Left cardiac atrium (tissue), 4 donors: ENCODE results near the gene LONP1. TPM values are rescaled to one million over a fixed set of nuclear protein-coding genes. Genes with fewer than 3 reads are reported as not detected.

Experiments used
- ATAC-seq, 2 donors: fragments of 200-7000 bp; cut with Tn5 transposase; one replicate each; pipeline ENCODE4 v1.9.1; 2020; ENCODE audit warnings: mild to moderate bottlenecking in 2 of 2, moderate library complexity in 2 of 2
- DNase-seq: peaks from one replicate; pipeline ENCODE4 v3.0.0-alpha.2; 2020
- intact Hi-C, 2 donors: fragments of 100-400 bp; cut with DNase I; formaldehyde crosslinking; loops; one replicate each; pipeline versions ENCODE4 v1.14.1 to v1.15.1; 2022 to 2023
- total RNA-seq, 2 donors: library from RNA; stranded (reverse); fragmentation: NEBNext Ultra II Directional; extraction: Animal tissue kit (Norgen Biotek cat#: 25700); gene quantifications; one replicate each; pipeline ENCODE4 v1.2.1, GENCODE V29; 2021
- donor health status: DM: no; HTN: yes; CAD: no.
- donor health status: DM: no; HTN: yes; CAD: no; lungs with severe emphysema.
- donor health status: DM: yes; HTN: yes; CAD: no.
- donor health status: Dilated cardiomyopathy.

LONP1 gene
- total RNA-seq, 2 donors from 2014 or later: 51.4 to 57.1 TPM

DNA sequence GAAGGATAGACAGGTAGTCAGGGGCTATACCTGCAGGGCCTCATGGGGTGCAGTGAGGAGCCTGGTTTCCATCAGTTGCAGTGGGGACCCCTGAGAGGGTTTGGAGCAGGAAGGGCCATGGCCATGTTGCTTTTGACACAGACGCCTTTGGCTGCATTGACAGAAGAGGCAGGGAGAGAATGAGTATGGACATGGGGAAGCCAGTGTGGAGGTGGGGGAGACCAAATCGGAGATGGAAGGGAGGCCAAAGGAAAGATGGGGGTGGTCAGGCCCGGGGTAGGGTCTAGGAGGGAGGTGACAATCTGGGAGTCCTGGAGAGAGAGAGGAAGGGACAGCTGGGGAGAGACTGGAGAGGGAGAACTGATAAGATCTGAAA is 37.9 kb downstream of the LONP1 start:
- DNase-seq: no peak
- no peak for ATAC-seq
- intact Hi-C loops: no loop called here

- intact Hi-C loops: no loop called here
- ATAC-seq: no peak
- no peak for DNase-seq
Observed at GRCh38 chr19:5681391-5682106, 38.4 kb downstream of the LONP1 start.

DNA sequence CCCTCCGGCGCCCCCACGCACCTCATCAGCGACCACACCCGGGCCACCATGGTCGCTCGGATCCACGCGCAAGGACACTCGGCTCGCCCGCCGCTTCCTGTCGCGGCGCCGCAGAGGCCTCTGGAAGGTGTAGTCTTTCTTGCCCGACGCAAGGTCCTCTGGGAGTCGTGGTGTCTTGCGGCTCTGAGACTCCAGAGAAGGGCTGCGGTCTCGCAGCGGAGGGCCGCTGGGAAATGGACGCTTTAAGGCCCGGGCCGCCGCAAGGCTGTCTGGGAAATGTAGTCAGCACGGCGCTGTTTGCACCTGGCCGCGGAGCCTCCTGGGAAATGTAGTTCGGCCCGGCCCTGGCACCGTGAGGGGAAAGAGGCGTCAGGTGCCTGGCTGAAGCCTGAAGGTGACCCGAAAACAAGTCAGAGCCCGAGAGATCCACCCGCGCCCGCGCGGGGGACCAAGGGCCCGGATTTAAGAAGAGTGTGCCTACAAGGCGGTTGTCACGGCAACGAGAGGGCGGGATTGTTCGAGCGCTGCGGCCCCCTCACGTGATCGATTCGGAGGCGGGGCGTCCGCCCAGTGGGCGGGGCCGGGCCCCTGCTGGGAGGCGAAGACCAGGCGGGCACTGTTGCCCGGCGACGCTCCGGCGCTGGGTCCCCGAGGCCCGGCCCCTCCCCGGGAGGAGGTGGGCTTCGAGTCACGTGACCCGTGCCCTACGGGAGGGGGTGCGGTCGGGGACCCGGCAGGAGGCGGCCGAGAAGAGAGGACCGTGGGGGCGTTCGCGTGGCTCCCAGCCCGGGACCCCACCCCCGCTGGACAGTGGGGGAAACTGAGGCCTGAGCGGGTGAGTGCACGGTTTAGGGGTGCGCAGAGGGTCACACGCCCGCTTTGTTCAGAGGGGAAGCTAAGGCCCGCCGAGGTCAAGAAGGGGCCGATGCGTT is 39.2 kb downstream of the LONP1 start, which contains the start of the genes HSD11B1L and MICOS13:
TSS of gene HSD11B1L (plus strand) at position 591 of the 932 bp plus-strand sequence. CDS start 3,806 bp downstream, outside the sequence.
TSS of gene MICOS13 (minus strand) at position 80 of the 932 bp plus-strand sequence. CDS start at position 50, 30 bp downstream.
- ATAC-seq (peak; percentile 95), DNase-seq (peak; percentile 99)
- intact Hi-C loops: no loop called here

GRCh38 chr19:5680084-5680436 is 39.9 kb downstream of the LONP1 start:
- intact Hi-C loops: no loop called here
- peak; percentile 71 for DNase-seq

GRCh38 chr19:5679289-5680083 is 40.5 kb downstream of the LONP1 start:
- ATAC-seq (no peak), DNase-seq (no peak)
- intact Hi-C loops: no loop called here

More at GRCh38 chr19:5680084-5680436, 39.9 kb downstream of the LONP1 start:
- peak; percentile 1 to 10 for ATAC-seq

GRCh38 chr19:5678071-5678718 is 41.8 kb downstream of the LONP1 start:
- DNase-seq (no peak), ATAC-seq (no peak)
- intact Hi-C loops: no loop called here

DNA sequence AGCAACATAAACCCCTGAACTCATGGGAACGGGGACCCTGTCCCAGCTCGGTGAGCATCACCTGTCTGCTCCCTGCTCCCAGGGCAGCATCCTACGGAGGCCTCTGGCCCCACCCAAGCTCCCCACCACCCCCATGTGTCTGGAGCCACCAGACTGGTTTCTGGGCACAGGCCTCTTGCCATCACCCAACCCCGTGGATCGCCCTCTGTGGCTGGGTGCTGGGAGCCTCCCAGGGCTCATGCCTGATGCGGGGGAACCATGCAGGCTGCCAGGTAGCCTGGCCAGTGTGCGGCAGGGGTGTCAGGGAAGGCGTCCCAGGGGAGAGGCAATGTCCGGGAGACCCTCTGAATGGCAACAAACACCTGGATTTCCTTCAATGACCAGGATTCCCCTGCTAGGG is 42.4 kb downstream of the LONP1 start:
- DNase-seq: no peak
- intact Hi-C loops: no loop called here
- ATAC-seq: no peak

DNA sequence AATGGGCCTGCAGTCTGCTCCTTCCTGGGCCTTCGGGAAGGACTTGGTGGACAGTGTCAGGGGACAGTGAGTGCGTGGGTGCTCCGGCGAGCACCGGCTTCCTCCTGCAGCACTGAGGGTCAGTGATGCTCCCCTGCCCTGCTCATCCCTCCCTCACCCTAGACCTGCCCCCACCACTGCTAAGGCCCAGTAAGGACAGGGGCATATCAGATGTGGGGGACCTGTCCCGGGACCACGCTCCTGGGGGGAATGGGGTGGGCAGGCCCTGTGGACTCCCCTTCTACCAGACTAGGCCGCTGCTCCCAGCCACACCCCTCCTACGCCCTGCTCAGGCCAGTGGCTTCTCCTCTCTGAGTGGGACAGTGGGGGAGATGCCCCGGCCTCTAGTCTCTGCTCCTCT is 42.8 kb downstream of the LONP1 start:
- no peak for DNase-seq
- no peak for ATAC-seq
- intact Hi-C loops: no loop called here

DNA sequence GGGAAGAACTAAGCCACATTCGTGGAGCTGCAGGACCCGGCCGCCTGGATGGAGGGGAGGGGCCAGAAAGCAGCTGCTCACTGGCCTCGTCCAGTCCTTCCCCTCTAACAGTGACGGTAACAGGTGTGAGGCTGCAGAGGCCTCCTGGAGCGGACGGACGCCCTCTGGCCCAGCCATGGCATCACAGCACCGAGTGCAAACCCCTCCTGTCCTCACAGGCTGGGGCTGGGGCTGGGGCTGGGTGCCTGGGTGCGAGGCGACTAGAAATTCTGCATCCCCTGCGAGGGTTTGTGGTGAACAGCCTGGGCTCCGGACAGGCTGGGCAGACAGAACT is 43.2 kb downstream of the LONP1 start:
- DNase-seq: no peak
- ATAC-seq: no peak
- intact Hi-C loops: no loop called here

DNA sequence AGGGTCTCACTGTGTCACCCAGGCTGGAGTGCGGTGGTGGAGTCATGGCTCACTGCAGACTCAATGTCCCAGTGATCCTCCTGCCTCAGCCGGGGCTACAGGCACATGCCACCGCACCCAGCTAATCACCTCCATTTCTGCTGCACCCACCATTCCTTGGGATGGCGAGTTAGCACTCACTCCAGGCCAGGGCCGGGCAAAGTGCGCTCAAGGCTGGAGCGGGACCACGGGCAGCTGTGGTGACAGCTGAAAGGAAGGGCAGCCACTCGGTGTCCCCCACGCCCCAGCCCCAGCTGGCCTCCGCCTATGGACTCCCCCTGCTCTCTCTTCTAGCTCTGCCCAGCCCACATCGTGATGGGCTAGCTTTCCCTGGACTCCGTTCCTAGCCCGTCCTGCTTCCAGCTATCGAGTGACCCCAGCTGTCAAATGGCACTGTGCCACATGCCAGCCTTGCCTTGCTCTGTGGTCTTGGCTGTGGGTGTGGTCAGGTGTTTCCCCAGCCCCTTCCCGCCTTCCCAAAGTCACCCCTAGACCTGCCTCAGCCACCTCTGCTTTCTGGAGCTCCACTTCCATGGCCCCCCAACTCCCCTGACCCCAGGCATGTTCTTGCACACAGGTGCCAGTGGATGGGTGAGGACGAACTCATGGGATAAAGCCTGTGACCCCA is 43.7 kb downstream of the LONP1 start:
- ATAC-seq: no peak
- DNase-seq: peak; percentile 26
- intact Hi-C loops: no loop called here

DNA sequence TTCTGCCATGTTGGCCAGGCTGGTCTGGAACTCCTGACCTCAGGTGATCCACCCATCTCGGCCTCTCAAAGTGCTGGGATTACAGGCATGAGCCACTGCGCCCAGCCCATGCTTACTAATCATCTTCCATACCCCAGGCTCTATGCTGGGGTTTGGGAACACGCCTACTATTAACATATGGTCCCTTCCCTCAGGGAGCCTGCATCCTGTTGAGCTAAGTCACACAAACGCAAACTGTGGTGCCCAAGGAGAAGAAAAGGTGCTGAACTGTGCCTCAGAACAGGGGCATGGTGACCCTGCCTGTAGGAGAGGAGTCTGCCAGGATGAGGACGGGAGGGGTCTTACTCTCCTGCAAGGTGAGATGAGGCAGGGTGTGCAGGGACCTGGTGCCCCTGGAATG is 45.2 kb downstream of the LONP1 start:
- ATAC-seq (no peak), DNase-seq (no peak)
- intact Hi-C loops: no loop called here

DNA sequence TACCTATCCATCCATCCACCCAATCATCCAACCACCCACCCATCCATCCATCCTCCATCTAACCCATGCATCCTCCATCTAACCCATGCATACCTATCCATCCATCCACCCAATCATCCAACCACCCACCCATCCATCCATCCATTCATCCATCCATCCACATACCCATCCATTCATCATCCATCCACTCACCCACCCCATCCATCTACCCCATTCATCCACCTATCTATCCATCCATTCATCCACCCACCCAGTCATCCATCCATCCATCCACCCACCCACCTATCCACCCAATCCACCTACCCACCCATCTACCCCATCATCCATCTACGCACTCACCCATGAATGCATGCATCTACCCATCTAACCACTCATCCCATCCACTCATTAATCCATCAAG is 46.2 kb downstream of the LONP1 start:
- ATAC-seq (no peak), DNase-seq (no peak)
- intact Hi-C loops: no loop called here

DNA sequence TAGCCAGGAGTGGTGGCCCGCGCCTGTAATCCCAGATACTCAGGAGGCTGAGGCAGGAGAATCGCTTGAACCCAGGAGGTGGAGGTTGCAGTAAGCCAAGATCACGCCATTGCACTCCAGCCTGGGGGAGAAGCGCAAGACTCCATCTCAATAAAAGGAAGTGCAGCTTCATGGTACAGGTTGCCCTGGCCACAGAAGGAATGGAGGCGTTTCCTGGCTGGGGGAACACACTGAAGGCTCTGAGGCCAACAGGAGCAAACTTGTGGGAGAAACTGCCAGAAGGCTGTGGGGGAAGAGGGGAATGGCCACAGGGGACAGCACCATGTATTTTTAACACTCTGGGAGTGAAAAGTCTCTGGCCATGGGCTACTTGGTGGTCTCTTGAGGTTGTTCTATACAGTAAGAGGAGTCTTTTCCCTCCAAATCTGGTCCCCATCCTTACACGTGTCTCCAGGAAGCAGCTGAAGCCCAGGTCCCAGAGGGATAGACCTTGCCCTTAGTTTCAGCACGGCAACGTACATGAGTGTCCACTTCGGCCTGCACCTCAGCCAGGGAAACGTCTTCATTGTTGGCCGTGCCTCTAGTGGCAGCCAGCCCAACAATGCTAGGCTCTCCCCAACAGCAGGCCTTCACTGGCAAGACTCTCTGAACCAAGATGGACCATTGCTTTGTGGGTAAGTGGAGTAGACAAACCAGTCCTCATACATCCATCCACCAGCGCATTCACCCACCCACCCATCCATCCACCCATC is 47.1 kb downstream of the LONP1 start:
- intact Hi-C loops: no loop called here
- ATAC-seq (no peak), DNase-seq (peak; percentile 16)

- intact Hi-C loops: no loop called here
- no peak for ATAC-seq
Observed at GRCh38 chr19:5671600-5671999, 48.3 kb downstream of the LONP1 start.

DNA sequence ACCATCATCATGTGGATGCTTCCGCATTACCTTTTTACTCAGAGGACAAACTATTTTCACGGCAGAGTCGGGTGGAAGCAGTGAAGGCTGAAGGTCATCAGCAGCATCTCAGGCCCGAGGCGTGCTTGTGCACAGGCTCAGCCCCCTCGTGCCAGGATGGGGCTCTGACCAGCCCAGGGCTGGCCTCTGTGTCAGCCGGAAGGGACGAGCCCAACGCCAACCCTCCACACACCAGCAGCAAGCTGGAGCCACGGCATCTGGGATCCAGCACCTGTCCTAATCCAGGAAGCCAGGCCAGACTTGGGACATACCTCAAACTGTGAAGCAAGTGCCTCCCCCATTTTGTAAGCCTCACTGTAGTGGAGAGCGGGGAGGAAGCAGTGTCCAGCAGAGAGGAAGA is 50.7 kb downstream of the LONP1 start:
- DNase-seq: peak; percentile 22
- ATAC-seq: no peak
- intact Hi-C loops: no loop called here

More at GRCh38 chr19:5671600-5671999, 48.3 kb downstream of the LONP1 start:
- DNase-seq: no peak

DNA sequence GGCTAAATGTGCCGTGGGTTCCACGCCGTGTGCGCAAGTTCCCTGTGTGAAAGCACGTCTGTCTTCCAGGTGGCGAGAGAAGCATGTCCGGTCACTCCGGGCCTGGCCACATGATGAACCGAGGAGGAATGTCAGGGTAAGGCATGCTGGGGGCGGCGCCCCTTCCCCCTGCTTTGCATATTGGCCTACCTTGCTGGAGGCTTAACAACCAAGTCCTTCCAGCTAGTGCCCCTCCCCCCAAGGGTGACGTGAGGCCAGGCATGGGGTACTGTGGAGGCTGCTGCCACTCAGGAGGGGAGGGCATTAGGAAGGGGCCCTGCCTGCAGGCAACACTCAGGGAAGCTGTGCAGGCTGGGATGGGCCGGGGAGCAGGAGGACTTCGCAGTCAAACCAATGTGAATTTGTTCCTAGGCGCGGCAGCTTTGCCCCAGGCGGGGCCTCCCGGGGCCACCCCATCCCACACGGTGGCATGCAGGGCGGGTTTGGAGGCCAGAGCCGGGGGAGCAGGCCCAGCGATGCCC is 52.1 kb downstream of the LONP1 start:
- ATAC-seq (no peak), DNase-seq (peak; percentile 16)
- intact Hi-C loops: no loop called here

GRCh38 chr19:5666921-5667610 is 52.9 kb downstream of the LONP1 start:
- intact Hi-C loops: no loop called here
- DNase-seq (no peak), ATAC-seq (no peak)
